Measurements from ENCODE around the gene ARL6IP1. TPM values are rescaled to one million over a fixed set of nuclear protein-coding genes. Genes with fewer than 3 reads are reported as not detected.
"Not testable (repeated sequence)": the region's sequence is repeated elsewhere in the genome, so short reads cannot be mapped to it uniquely, and the experiment has no call there.

The ARL6IP1 gene
- total and polyA plus RNA-seq, 2 of the 4 experiments (the other 2 are of a cell fraction) = 78.1 to 190 TPM

- H3K4me3 ChIP-seq (ENCODE audit: insufficient read depth, low read depth, low read length); H3K9ac ChIP-seq (ENCODE audit: low read depth, low read length); H2BK5ac ChIP-seq (ENCODE audit: low read depth, low read length, poor library complexity, severe bottlenecking); H4K91ac ChIP-seq (ENCODE audit: insufficient read depth, low read depth, low read length); H3K4me1 ChIP-seq (ENCODE audit: control insufficient read depth, insufficient read depth, low read length); H2BK20ac ChIP-seq (ENCODE audit: low read depth, low read length); H3K9me3 ChIP-seq (ENCODE audit: control insufficient read depth, insufficient read depth, low read length); H3K4ac ChIP-seq (ENCODE audit: low read depth, low read length); H4K20me1 ChIP-seq (ENCODE audit: insufficient read depth, low read length); H2AK9ac ChIP-seq (replicated peaks; ENCODE audit: low read depth, low read length, poor library complexity); H3K36me3 ChIP-seq (ENCODE audit: control insufficient read depth, insufficient read depth, low read length); H4K8ac ChIP-seq (ENCODE audit: low read depth in 2 of 2, low read length in 2 of 2); BruUV-seq (replicated peaks); dilution Hi-C loops (cut with HindIII; ENCODE audit: low sequenced_read_pairs, unreplicated experiment); H3K4me2 ChIP-seq (ENCODE audit: low read depth, low read length); H2BK120ac ChIP-seq (ENCODE audit: low read depth, low read length); H3K18ac ChIP-seq (ENCODE audit: low read depth, low read length); H3K14ac ChIP-seq (replicated peaks; ENCODE audit: low read depth, low read length); intact Hi-C loops (cut with micrococcal nuclease); POLR2A ChIA-PET (ENCODE audit: unreplicated experiment); H3K9me1 ChIP-seq (ENCODE audit: insufficient read depth, low read length); H4K5ac ChIP-seq (ENCODE audit: low read depth, low read length); H2AFZ ChIP-seq (replicated peaks; ENCODE audit: low read length, poor library complexity); H3K79me1 ChIP-seq (ENCODE audit: low read depth in 1 of 2, low read length in 2 of 2); H3K27me3 ChIP-seq (ENCODE audit: control insufficient read depth, insufficient read depth, low read length); CTCF ChIA-PET; DNase-seq; H2BK15ac ChIP-seq (ENCODE audit: low read depth, low read length); in situ Hi-C loops (cut with MboI; ENCODE audit: low sequenced_read_pairs); H3K27ac ChIP-seq (ENCODE audit: insufficient read depth, low read length); H2AK5ac ChIP-seq (ENCODE audit: low read depth, low read length); H3K56ac ChIP-seq (ENCODE audit: extremely low read depth, insufficient read depth, low read length); H3K23ac ChIP-seq (ENCODE audit: low read depth, low read length): not testable (repeated sequence)
- TF ChIP-seq NFE2L2 (IDR thresholded peaks at IDR 0.05; ENCODE audit: low read depth, low read length) = 0 out of 2 replicates have a peak, but pooled peaks have one; percentile 2
- WGBS, 2 experiments (ENCODE audit: extremely low coverage in 2 of 2, insufficient read length in 1 of 2) = no CpG with 5 or more reads among the region's 5 CpGs
- peak; percentile 66 for ATAC-seq (ENCODE audit: low read depth)
Observed at GRCh38 chr16:18762713-18763112, 38.6 kb downstream of the ARL6IP1 start.
